Smooth muscle cell (in vitro differentiated cells): Measurements from ENCODE around the gene OSBPL9. TPM values are rescaled to one million over a fixed set of nuclear protein-coding genes. Genes with fewer than 3 reads are reported as not detected.

Experiments
- DNase-seq: peaks from one replicate; lab custom pipeline; 2025; ENCODE audit not compliant: unreplicated experiment; lab: John Stamatoyannopoulos, UW
- H2AFZ ChIP-seq: fragments of 200-600 bp; sonication (generic); 2 replicates; pipeline ENCODE4 v1.6.0; 2016; ENCODE audit warnings: antibody characterized with exemption, low read depth, mild to moderate bottlenecking
- H3F3A ChIP-seq: fragments of 200-600 bp; sonication (generic); 2 replicates; pipeline ENCODE4 v1.6.0; 2017; ENCODE audit warnings: antibody characterized with exemption, low read depth
- H3K27ac ChIP-seq: fragments of 200-600 bp; sonication (generic); 2 replicates; pipeline ENCODE4 v1.5.1; 2016; ENCODE audit warnings: low read depth, mild to moderate bottlenecking
- H3K27me3 ChIP-seq: fragments of 200-600 bp; sonication (generic); 2 replicates; pipeline ENCODE4 v1.6.1; 2016; ENCODE audit warnings: low read depth, mild to moderate bottlenecking
- H3K36me3 ChIP-seq: fragments of 200-600 bp; sonication (generic); 2 replicates; pipeline ENCODE4 v1.5.1; 2016; ENCODE audit warnings: low read depth
- H3K4me1 ChIP-seq: fragments of 200-600 bp; sonication (generic); 2 replicates; pipeline ENCODE4 v1.5.1; 2016; ENCODE audit warnings: low read depth
- H3K4me2 ChIP-seq: fragments of 200-600 bp; sonication (generic); 2 replicates; pipeline ENCODE4 v1.6.0; 2016; ENCODE audit warnings: mild to moderate bottlenecking
- H3K4me3 ChIP-seq: fragments of 200-600 bp; sonication (generic); 2 replicates; pipeline ENCODE4 v1.5.1; 2016; ENCODE audit warnings: mild to moderate bottlenecking
- H3K79me2 ChIP-seq: fragments of 200-600 bp; sonication (generic); 2 replicates; pipeline ENCODE4 v1.6.0; 2016; ENCODE audit warnings: low read depth, mild to moderate bottlenecking
- H3K9ac ChIP-seq: fragments of 200-600 bp; sonication (generic); 2 replicates; pipeline ENCODE4 v1.6.0; 2016; ENCODE audit warnings: low read depth
- H3K9me3 ChIP-seq: fragments of 200-600 bp; sonication (generic); replicated peaks from 2 replicates; pipeline ENCODE4 v1.5.1; 2016; ENCODE audit warnings: low read depth
- H4K20me1 ChIP-seq: fragments of 200-600 bp; sonication (generic); 2 replicates; pipeline ENCODE4 v1.6.0; 2016; ENCODE audit warnings: low read depth
- CTCF ChIP-seq: fragments of 200-600 bp; sonication (generic); IDR thresholded peaks from 2 replicates; pipeline ENCODE4 v1.5.1; 2017; ENCODE audit warnings: borderline replicate concordance, mild to moderate bottlenecking, antibody characterized with exemption; ENCODE audit not compliant: insufficient read depth, poor library complexity, severe bottlenecking
- WGBS: methylation state at CpG from one replicate; pipeline ENCODE4 v1.1.7; 2016; ENCODE audit warnings: low lambda C conversion rate; 5-methylcytosine and 5-hydroxymethylcytosine counted together
- polyA plus RNA-seq: library from polyadenylated mRNA; unstranded; fragments of >200 nt; fragmentation: Nextera tagmentation; extraction: Ambion mirVana; gene quantifications from 2 replicates; pipeline ENCODE4 v1.2.1, GENCODE V29; 2016
- total RNA-seq: library from RNA; depleted of rRNA; stranded (reverse); fragments of >200 nt; gene quantifications from 2 replicates; pipeline ENCODE4 v1.2.3, GENCODE V29; 2014

OSBPL9 gene
- total and polyA plus RNA-seq, 2 experiments from 2014 or later: 66.7 to 112 TPM

GRCh38 chr1:51760872-51761271 lies 144.0 kb downstream of the OSBPL9 start:
- 73% methylated on average over 3 of the region's 3 CpGs for WGBS
- Histone ChIP-seq H3K4me2 (no peak overlapping the region), H3K4me3 (no peak overlapping the region), H3K4me1 (no peaks in the 10 kb centered on the region), H3K27me3 (no peaks in the 10 kb centered on the region), H3K79me2 (peaks cover 4% of the 10 kb centered on the region), H3K27ac (peak overlapping the region; percentile 84), H4K20me1 (peaks cover 6% of the 10 kb centered on the region), H3K9me3 (no peaks in the 10 kb centered on the region), H3K9ac (peak overlapping the region; percentile 20), H3F3A (no peaks in the 10 kb centered on the region), H2AFZ (no peak overlapping the region), H3K36me3 (peaks cover 20% of the 10 kb centered on the region)
- no peak for DNase-seq
- no peak for TF ChIP-seq CTCF

- Histone ChIP-seq H3K9ac (no peak overlapping the region), H3K27me3 (no peaks in the 10 kb centered on the region), H3K4me3 (no peak overlapping the region), H3K4me2 (no peak overlapping the region), H3K79me2 (peaks cover 4% of the 10 kb centered on the region), H2AFZ (no peak overlapping the region), H4K20me1 (peaks cover under 1% of the 10 kb centered on the region), H3K27ac (peak overlapping the region; percentile 84), H3K4me1 (no peaks in the 10 kb centered on the region), H3F3A (no peaks in the 10 kb centered on the region), H3K9me3 (no peaks in the 10 kb centered on the region), H3K36me3 (peaks cover 20% of the 10 kb centered on the region)
- no peak for TF ChIP-seq CTCF
- DNase-seq: no peak
- 92% methylated on average over 1 of the region's 1 CpG for WGBS
These were observed 144.5 kb downstream of the OSBPL9 start for GRCh38 chr1:51761351-51761750.

- 94% methylated on average over 6 of the region's 6 CpGs for WGBS
These were observed 152.2 kb downstream of the OSBPL9 start for GRCh38 chr1:51768971-51769588.

More at GRCh38 chr1:51768971-51769588, 152.2 kb downstream of the OSBPL9 start:
- Histone ChIP-seq H3F3A (peaks cover 5% of the 10 kb centered on the region), H3K4me1 (no peaks in the 10 kb centered on the region), H3K9me3 (no peaks in the 10 kb centered on the region), H4K20me1 (peaks cover 20% of the 10 kb centered on the region), H3K4me3 (no peak overlapping the region), H3K36me3 (peaks cover 15% of the 10 kb centered on the region), H3K4me2 (no peak overlapping the region), H3K9ac (no peak overlapping the region), H3K27me3 (no peaks in the 10 kb centered on the region), H3K79me2 (peaks cover 5% of the 10 kb centered on the region), H2AFZ (no peak overlapping the region), H3K27ac (no peak overlapping the region)
- peak; percentile 91 for TF ChIP-seq CTCF
- DNase-seq: no peak
